Parathyroid adenoma (tissue), 2 donors: ENCODE data around the gene EFCAB14.
A peak's percentile ranks its signal among the peaks of the same experiment; 100 is the strongest.

Experiments
- H2AFZ ChIP-seq: fragments of 300-600 bp; sonication (generic); one replicate; pipeline ENCODE4 v1.7.0; 2017; ENCODE audit warnings: antibody characterized with exemption, mild to moderate bottlenecking
- H3K27ac ChIP-seq: fragments of 300-600 bp; sonication (generic); one replicate; pipeline ENCODE4 v1.7.0; 2017
- H3K27me3 ChIP-seq: fragments of 300-600 bp; sonication (generic); one replicate; pipeline ENCODE4 v1.7.0; 2017; ENCODE audit warnings: low read length; ENCODE audit not compliant: control insufficient read depth, insufficient read depth
- H3K36me3 ChIP-seq: fragments of 300-600 bp; sonication (generic); one replicate; pipeline ENCODE4 v1.7.0; 2017; ENCODE audit warnings: low read length; ENCODE audit not compliant: control insufficient read depth, insufficient read depth
- H3K4me1 ChIP-seq: fragments of 300-600 bp; sonication (generic); one replicate; pipeline ENCODE4 v1.7.0; 2017; ENCODE audit warnings: control low read depth
- H3K4me2 ChIP-seq: fragments of 300-600 bp; sonication (generic); one replicate; pipeline ENCODE4 v1.7.0; 2017; ENCODE audit warnings: low read length
- H3K4me3 ChIP-seq: fragments of 300-600 bp; sonication (generic); one replicate; pipeline ENCODE4 v1.7.0; 2017; ENCODE audit warnings: low read depth, low read length
- H3K79me2 ChIP-seq: fragments of 300-600 bp; sonication (generic); one replicate; pipeline ENCODE4 v1.7.0; 2017; ENCODE audit warnings: control low read depth
- H3K9ac ChIP-seq: fragments of 300-600 bp; sonication (generic); one replicate; pipeline ENCODE4 v1.7.0; 2017; ENCODE audit warnings: mild to moderate bottlenecking
- H3K9me3 ChIP-seq: fragments of 300-600 bp; sonication (generic); one replicate; pipeline ENCODE4 v1.7.0; 2017; ENCODE audit warnings: low read length; ENCODE audit not compliant: control insufficient read depth
- CTCF ChIP-seq: fragments of 300-600 bp; sonication (generic); IDR thresholded peaks from one replicate; pipeline ENCODE4 v1.7.0; 2017; ENCODE audit warnings: antibody characterized with exemption, mild to moderate bottlenecking
- donor health status: primary hyperparathyroidism.

The EFCAB14 gene

GRCh38 chr1:46719689-46720088, 775 bp upstream of the EFCAB14 start:
- H3K4me3 ChIP-seq, result peak overlapping the region; percentile 80
- no peak for TF ChIP-seq CTCF
- peak overlapping the region; percentile 82 for H2AFZ ChIP-seq
- no peaks in the 10 kb centered on the region for H3K36me3 ChIP-seq
- H3K4me2 ChIP-seq, result peak overlapping the region; percentile 52
- peak overlapping the region; percentile 66 for H3K27ac ChIP-seq
- no peak overlapping the region for H3K9ac ChIP-seq
- no peaks in the 10 kb centered on the region for H3K9me3 ChIP-seq
- H3K79me2 ChIP-seq, result peaks cover 10% of the 10 kb centered on the region
- no peaks in the 10 kb centered on the region for H3K27me3 ChIP-seq
- peaks cover 6% of the 10 kb centered on the region for H3K4me1 ChIP-seq

- Histone ChIP-seq H3K4me1 (peaks cover 6% of the 10 kb centered on the region), H2AFZ (peak overlapping the region; percentile 82), H3K79me2 (peaks cover 10% of the 10 kb centered on the region), H3K9ac (peak overlapping the region; percentile 61), H3K27me3 (no peaks in the 10 kb centered on the region), H3K9me3 (no peaks in the 10 kb centered on the region), H3K4me2 (peak overlapping the region; percentile 83), H3K36me3 (no peaks in the 10 kb centered on the region), H3K27ac (peak overlapping the region; percentile 66), H3K4me3 (peak overlapping the region; percentile 80)
- TF ChIP-seq CTCF, result no peak
Measured at GRCh38 chr1:46718340-46718726, 581 bp downstream of the EFCAB14 start.

- H3K4me1 ChIP-seq, result peaks cover 6% of the 10 kb centered on the region
- H3K36me3 ChIP-seq, result no peaks in the 10 kb centered on the region
- peak overlapping the region; percentile 80 for H3K4me3 ChIP-seq
- H3K79me2 ChIP-seq, result peaks cover 10% of the 10 kb centered on the region
- no peak overlapping the region for H2AFZ ChIP-seq
- no peak overlapping the region for H3K9ac ChIP-seq
- no peaks in the 10 kb centered on the region for H3K27me3 ChIP-seq
- no peaks in the 10 kb centered on the region for H3K9me3 ChIP-seq
- H3K4me2 ChIP-seq, result peak overlapping the region; percentile 83
- no peak for TF ChIP-seq CTCF
- no peak overlapping the region for H3K27ac ChIP-seq
Measured at GRCh38 chr1:46717654-46718053, 1.3 kb downstream of the EFCAB14 start.

GRCh38 chr1:46714976-46715375, 3.9 kb downstream of the EFCAB14 start:
- Histone ChIP-seq H3K4me3 (peak overlapping the region; percentile 48), H2AFZ (no peak overlapping the region), H3K36me3 (no peaks in the 10 kb centered on the region), H3K9ac (no peak overlapping the region), H3K27ac (no peak overlapping the region), H3K9me3 (no peaks in the 10 kb centered on the region), H3K4me1 (peaks cover 6% of the 10 kb centered on the region), H3K4me2 (peak overlapping the region; percentile 71), H3K27me3 (no peaks in the 10 kb centered on the region), H3K79me2 (peaks cover 10% of the 10 kb centered on the region)
- TF ChIP-seq CTCF, result no peak

- no peaks in the 10 kb centered on the region for H3K27me3 ChIP-seq
- H3K79me2 ChIP-seq, result peaks cover 4% of the 10 kb centered on the region
- H3K9me3 ChIP-seq, result no peaks in the 10 kb centered on the region
- H3K27ac ChIP-seq, result no peak overlapping the region
- H3K9ac ChIP-seq, result no peak overlapping the region
- H2AFZ ChIP-seq, result no peak overlapping the region
- no peak for TF ChIP-seq CTCF
- no peaks in the 10 kb centered on the region for H3K36me3 ChIP-seq
- H3K4me1 ChIP-seq, result no peaks in the 10 kb centered on the region
- no peak overlapping the region for H3K4me3 ChIP-seq
- no peak overlapping the region for H3K4me2 ChIP-seq
Measured at GRCh38 chr1:46708121-46708520, 10.8 kb downstream of the EFCAB14 start.
